HG03442 (cell line): Measurements from ENCODE around the gene GRIP1.

Source experiments
- ATAC-seq: cut with Tn5 transposase; IDR thresholded peaks from one replicate; pipeline ENCODE4 v1.9.1; 2021; ENCODE audit warnings: mild to moderate bottlenecking, moderate library complexity; ENCODE audit not compliant: unreplicated experiment

The GRIP1 gene

GRCh38 chr12:66603981-66604479 is 74.8 kb downstream of the GRIP1 start:
- no peak for ATAC-seq

- no peak for ATAC-seq
Observed at GRCh38 chr12:66603461-66603860, 75.4 kb downstream of the GRIP1 start.

GRCh38 chr12:66602483-66603143 is 76.3 kb downstream of the GRIP1 start:
- no peak for ATAC-seq

GRCh38 chr12:66600903-66601302 is 78.0 kb downstream of the GRIP1 start:
- ATAC-seq: no peak

- no peak for ATAC-seq
Observed at GRCh38 chr12:66599816-66600215, 79.1 kb downstream of the GRIP1 start.

GRCh38 chr12:66598608-66599007 is 80.3 kb downstream of the GRIP1 start:
- no peak for ATAC-seq

GRCh38 chr12:66598079-66598478 is 80.8 kb downstream of the GRIP1 start:
- no peak for ATAC-seq

GRCh38 chr12:66596199-66596598 is 82.7 kb downstream of the GRIP1 start:
- no peak for ATAC-seq

GRCh38 chr12:66594688-66595087 is 84.2 kb downstream of the GRIP1 start:
- ATAC-seq: no peak

- no peak for ATAC-seq
Observed at GRCh38 chr12:66590275-66590985, 88.4 kb downstream of the GRIP1 start.

- no peak for ATAC-seq
Observed at GRCh38 chr12:66589095-66589494, 89.8 kb downstream of the GRIP1 start.

GRCh38 chr12:66587912-66588311 is 91.0 kb downstream of the GRIP1 start:
- no peak for ATAC-seq

GRCh38 chr12:66584673-66585072 is 94.2 kb downstream of the GRIP1 start:
- ATAC-seq: no peak

GRCh38 chr12:66573605-66574004 is 105.3 kb downstream of the GRIP1 start:
- ATAC-seq: no peak

- ATAC-seq: no peak
Observed at GRCh38 chr12:66572845-66573244, 106.0 kb downstream of the GRIP1 start.

GRCh38 chr12:66571361-66571915 is 107.4 kb downstream of the GRIP1 start:
- no peak for ATAC-seq

GRCh38 chr12:66563220-66563619 is 115.7 kb downstream of the GRIP1 start:
- ATAC-seq: no peak

GRCh38 chr12:66555113-66555512 is 123.8 kb downstream of the GRIP1 start:
- no peak for ATAC-seq

GRCh38 chr12:66552716-66553115 is 126.2 kb downstream of the GRIP1 start:
- no peak for ATAC-seq

- no peak for ATAC-seq
Observed at GRCh38 chr12:66550626-66551025, 128.2 kb downstream of the GRIP1 start.

- ATAC-seq: no peak
Observed at GRCh38 chr12:66549050-66549389, 129.9 kb downstream of the GRIP1 start.

GRCh38 chr12:66548338-66549049 is 130.4 kb downstream of the GRIP1 start:
- ATAC-seq: no peak
